ENCODE data around the gene AKNAD1.
"Not testable (repeated sequence)": the region's sequence is repeated elsewhere in the genome, so short reads cannot be mapped to it uniquely, and the experiment has no call there.

Gene AKNAD1

GRCh38 chr1:108801101-108801500, 55.8 kb downstream of the AKNAD1 start:
- DNase-seq (ENCODE audit: insufficient read length) (no peak), FAIRE-seq (no peak)
- no peak for TF ChIP-seq POLR2AphosphoS5 (IDR thresholded peaks at IDR 0.05; ENCODE audit: low read depth, low read length)
- TF ChIP-seq POLR2A (IDR thresholded peaks at IDR 0.05; ENCODE audit: low read depth, low read length): no peak
- no peak for TF ChIP-seq TAF1 (IDR thresholded peaks at IDR 0.05; ENCODE audit: borderline replicate concordance, low read depth, low read length)

DNA sequence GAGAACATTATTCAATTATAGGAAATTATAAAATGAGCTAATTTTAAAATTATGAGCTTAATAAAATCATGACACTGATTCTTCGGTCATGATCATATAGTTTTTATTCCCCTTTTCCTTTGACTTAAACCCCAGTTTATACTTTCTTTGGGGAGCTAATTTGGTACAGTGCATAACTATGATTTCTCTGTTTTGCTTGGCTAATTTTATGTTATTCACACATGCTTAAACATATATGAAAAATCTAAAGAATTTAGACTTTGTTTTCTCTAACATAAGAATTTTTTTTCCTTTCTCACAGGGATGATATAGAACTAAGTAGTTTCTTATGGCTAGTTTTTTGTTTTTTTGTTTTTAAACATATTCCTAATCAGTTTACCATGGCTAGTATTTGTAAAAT, 57.9 kb downstream of the AKNAD1 start:
- FAIRE-seq (no peak), DNase-seq (ENCODE audit: insufficient read length) (no peak)
- no peak for TF ChIP-seq POLR2AphosphoS5 (IDR thresholded peaks at IDR 0.05; ENCODE audit: low read depth, low read length)
- TF ChIP-seq POLR2A (IDR thresholded peaks at IDR 0.05; ENCODE audit: low read depth, low read length): no peak
- TF ChIP-seq TAF1 (IDR thresholded peaks at IDR 0.05; ENCODE audit: borderline replicate concordance, low read depth, low read length): no peak

DNA sequence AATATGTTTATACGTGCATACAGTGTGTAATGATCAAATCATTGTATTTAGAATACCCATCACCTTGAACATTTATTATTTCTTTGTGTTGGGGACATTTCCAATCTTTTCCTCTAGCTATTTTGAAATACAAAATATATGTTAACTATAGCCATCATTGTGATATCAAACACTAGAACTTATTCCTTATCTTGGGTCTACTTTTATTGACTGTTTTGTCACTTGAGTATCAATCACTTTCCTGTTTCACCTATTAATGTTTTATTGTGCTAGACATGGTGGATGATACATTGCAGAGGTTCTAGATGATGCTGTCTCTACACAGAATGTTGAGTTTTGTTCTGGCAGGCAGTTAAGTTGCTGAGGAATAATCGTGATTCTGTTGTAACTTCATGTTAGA, 64.5 kb downstream of the AKNAD1 start:
- no peak for DNase-seq (ENCODE audit: insufficient read length)
- TF ChIP-seq POLR2A (IDR thresholded peaks at IDR 0.05; ENCODE audit: low read depth, low read length) (no peak), POLR2AphosphoS5 (IDR thresholded peaks at IDR 0.05; ENCODE audit: low read depth, low read length) (no peak), TAF1 (IDR thresholded peaks at IDR 0.05; ENCODE audit: borderline replicate concordance, low read depth, low read length) (no peak)
- FAIRE-seq: no peak

GRCh38 chr1:108791790-108792189, 65.1 kb downstream of the AKNAD1 start:
- DNase-seq (ENCODE audit: insufficient read length): no peak
- TF ChIP-seq POLR2A (IDR thresholded peaks at IDR 0.05; ENCODE audit: low read depth, low read length) (no peak), TAF1 (IDR thresholded peaks at IDR 0.05; ENCODE audit: borderline replicate concordance, low read depth, low read length) (no peak), POLR2AphosphoS5 (IDR thresholded peaks at IDR 0.05; ENCODE audit: low read depth, low read length) (no peak)
- peak; percentile 14 for FAIRE-seq

- TF ChIP-seq POLR2A (IDR thresholded peaks at IDR 0.05; ENCODE audit: low read depth, low read length) (no peak), TAF1 (IDR thresholded peaks at IDR 0.05; ENCODE audit: borderline replicate concordance, low read depth, low read length) (no peak), POLR2AphosphoS5 (IDR thresholded peaks at IDR 0.05; ENCODE audit: low read depth, low read length) (no peak)
- no peak for DNase-seq (ENCODE audit: insufficient read length)
- FAIRE-seq: no peak
Observed at GRCh38 chr1:108785880-108786279, 71.0 kb downstream of the AKNAD1 start.

DNA sequence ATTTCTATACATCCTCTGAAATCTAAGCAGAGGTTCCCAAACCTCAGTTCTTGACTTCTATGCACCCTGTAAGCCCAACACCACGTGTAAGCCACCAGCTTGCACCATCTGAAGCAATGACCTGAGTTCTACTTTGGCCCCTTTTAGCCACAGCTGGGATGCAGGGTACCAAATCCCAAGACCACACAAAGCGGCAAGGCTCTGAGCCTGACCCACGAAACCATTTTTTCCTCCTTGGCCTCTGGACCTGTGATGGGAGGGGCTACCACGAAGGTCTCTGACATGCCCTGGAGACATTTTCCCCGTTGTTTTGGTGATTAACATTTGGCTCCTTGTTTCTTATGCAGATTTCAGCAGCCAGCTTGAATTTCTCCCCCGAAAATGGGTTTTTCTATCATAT, 71.6 kb downstream of the AKNAD1 start:
- FAIRE-seq (no peak), DNase-seq (ENCODE audit: insufficient read length) (no peak)
- no peak for TF ChIP-seq TAF1 (IDR thresholded peaks at IDR 0.05; ENCODE audit: borderline replicate concordance, low read depth, low read length)
- TF ChIP-seq POLR2AphosphoS5 (IDR thresholded peaks at IDR 0.05; ENCODE audit: low read depth, low read length): no peak
- no peak for TF ChIP-seq POLR2A (IDR thresholded peaks at IDR 0.05; ENCODE audit: low read depth, low read length)

DNA sequence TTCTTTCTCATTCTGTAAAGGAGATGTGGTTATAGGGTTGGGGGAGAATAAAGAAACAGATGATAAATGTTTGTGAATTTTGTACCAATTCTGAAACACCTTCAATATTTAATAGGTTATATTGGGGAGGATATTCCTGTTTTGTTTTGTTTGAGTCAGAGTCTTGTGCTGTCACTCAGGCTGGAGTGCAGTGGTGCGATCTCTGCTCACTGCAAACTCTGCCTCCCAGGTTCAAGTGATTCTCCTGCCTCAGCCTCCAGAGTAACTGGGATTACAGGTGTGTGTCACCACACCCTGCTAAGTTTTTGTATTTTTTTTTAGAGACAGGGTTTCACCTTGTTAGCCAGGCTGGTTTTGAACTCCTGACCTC, 75.3 kb downstream of the AKNAD1 start:
- DNase-seq (ENCODE audit: insufficient read length); FAIRE-seq: not testable (repeated sequence)

DNA sequence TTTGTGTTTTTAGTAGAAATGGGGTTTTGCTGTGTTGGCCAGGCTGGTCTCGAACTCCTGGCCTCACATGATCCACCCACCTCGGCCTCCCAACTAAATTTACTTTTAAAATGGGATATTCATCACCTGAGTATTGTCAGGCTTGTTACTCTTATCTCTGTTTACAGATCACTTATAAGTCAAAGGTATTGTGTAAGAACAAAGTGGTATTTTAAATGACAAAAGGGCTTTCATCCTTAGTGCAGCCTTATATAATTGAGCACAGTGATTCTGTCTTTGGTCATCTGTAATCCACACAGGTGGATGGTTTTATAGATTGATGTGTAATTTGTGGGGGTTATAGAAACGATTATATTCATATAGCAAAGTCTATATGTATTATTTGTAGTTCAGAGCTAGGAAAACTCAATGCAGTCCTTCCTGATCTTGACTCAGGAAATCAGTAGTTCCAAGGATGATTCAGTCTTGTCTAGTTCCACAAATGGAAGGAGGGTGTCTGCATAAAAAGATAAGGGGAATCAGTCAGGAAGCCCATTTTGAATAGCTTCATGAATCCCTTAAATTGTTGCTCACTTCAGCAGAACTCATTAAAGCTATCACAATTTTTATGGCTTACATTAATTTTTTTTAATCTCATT, 75.8 kb downstream of the AKNAD1 start:
- FAIRE-seq: no peak
- TF ChIP-seq POLR2A (IDR thresholded peaks at IDR 0.05; ENCODE audit: low read depth, low read length) (no peak), TAF1 (IDR thresholded peaks at IDR 0.05; ENCODE audit: borderline replicate concordance, low read depth, low read length) (no peak), POLR2AphosphoS5 (IDR thresholded peaks at IDR 0.05; ENCODE audit: low read depth, low read length) (no peak)
- no peak for DNase-seq (ENCODE audit: insufficient read length)

GRCh38 chr1:108779455-108779854, 77.4 kb downstream of the AKNAD1 start:
- TF ChIP-seq TAF1 (IDR thresholded peaks at IDR 0.05; ENCODE audit: borderline replicate concordance, low read depth, low read length) (no peak), POLR2A (IDR thresholded peaks at IDR 0.05; ENCODE audit: low read depth, low read length) (no peak), POLR2AphosphoS5 (IDR thresholded peaks at IDR 0.05; ENCODE audit: low read depth, low read length) (no peak)
- no peak for FAIRE-seq
- DNase-seq (ENCODE audit: insufficient read length): no peak

GRCh38 chr1:108777839-108778238, 79.1 kb downstream of the AKNAD1 start:
- FAIRE-seq: no peak
- TF ChIP-seq POLR2AphosphoS5 (IDR thresholded peaks at IDR 0.05; ENCODE audit: low read depth, low read length) (no peak), POLR2A (IDR thresholded peaks at IDR 0.05; ENCODE audit: low read depth, low read length) (no peak), TAF1 (IDR thresholded peaks at IDR 0.05; ENCODE audit: borderline replicate concordance, low read depth, low read length) (no peak)
- no peak for DNase-seq (ENCODE audit: insufficient read length)

GRCh38 chr1:108767708-108768107, 89.2 kb downstream of the AKNAD1 start:
- FAIRE-seq: no peak
- TF ChIP-seq TAF1 (IDR thresholded peaks at IDR 0.05; ENCODE audit: borderline replicate concordance, low read depth, low read length) (no peak), POLR2A (IDR thresholded peaks at IDR 0.05; ENCODE audit: low read depth, low read length) (no peak), POLR2AphosphoS5 (IDR thresholded peaks at IDR 0.05; ENCODE audit: low read depth, low read length) (no peak)
- DNase-seq (ENCODE audit: insufficient read length): no peak

DNA sequence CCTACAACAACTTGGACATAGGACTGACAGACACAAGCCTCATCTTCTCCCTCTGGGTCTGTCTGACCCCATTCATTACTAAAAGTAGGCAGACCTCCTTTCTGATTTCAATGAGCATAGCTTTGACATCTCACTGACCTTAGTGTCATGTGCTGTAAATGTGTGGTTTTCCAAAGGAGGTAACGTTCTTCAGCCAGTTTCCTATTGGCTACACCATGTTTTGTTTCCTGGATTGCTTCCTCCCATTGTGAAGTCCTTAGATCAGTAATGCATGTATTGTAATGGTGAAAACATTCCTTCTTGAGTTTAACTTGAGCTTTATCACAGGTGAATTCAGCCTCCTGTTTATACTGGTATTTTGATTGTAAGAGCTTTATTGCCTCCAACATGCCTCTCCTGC, 89.8 kb downstream of the AKNAD1 start:
- no peak for DNase-seq (ENCODE audit: insufficient read length)
- no peak for FAIRE-seq
- TF ChIP-seq POLR2AphosphoS5 (IDR thresholded peaks at IDR 0.05; ENCODE audit: low read depth, low read length) (no peak), POLR2A (IDR thresholded peaks at IDR 0.05; ENCODE audit: low read depth, low read length) (no peak), TAF1 (IDR thresholded peaks at IDR 0.05; ENCODE audit: borderline replicate concordance, low read depth, low read length) (no peak)

Measured in GM12892 (cell line).